A549 (cell line): Measurements from ENCODE around the gene DLL4. TPM values are rescaled to one million over a fixed set of nuclear protein-coding genes. Genes with fewer than 3 reads are reported as not detected.

Source experiments
- ATAC-seq, 2 experiments: fragments of 200-7000 bp in 1 of 2; fragments of >200 bp in 1 of 2; cut with Nextera tagmentation in 1 of 2; cut with Tn5 transposase in 1 of 2; 3 replicates each; pipeline versions ENCODE4 v1.8.0 to v1.9.1; 2018 to 2020; ENCODE audit warnings: mild to moderate bottlenecking in 1 of 2, moderate library complexity in 1 of 2
- CTCF ChIA-PET: fragments of 300-600 bp; sonication (Branson Sonifier 250); formaldehyde crosslinking; extraction: SDS; loops from one replicate; lab custom pipeline; 2021; ENCODE audit warnings: antibody characterized with exemption, inconsistent platforms; lab: Yijun Ruan, JAX
- POLR2A ChIA-PET: fragments of 350-600 bp; formaldehyde crosslinking; extraction: SDS; loops from one replicate; lab custom pipeline; 2021; ENCODE audit warnings: antibody characterized with exemption, inconsistent platforms; lab: Yijun Ruan, JAX
- DNase-seq, 2 experiments: peaks; one replicate each; pipeline versions ENCODE4 v3.0.0 to v3.0.0-alpha.2; 2011 to 2016; ENCODE audit warnings: low read depth in 1 of 2, low spot score in 1 of 2
- FAIRE-seq: peaks from 2 replicates; lab custom pipeline; 2011; peaks lifted over from hg19 to GRCh38; lab: Jason Lieb, UNC
- H3K27ac ChIP-seq, 2 experiments: fragments of >200 bp; sonication (Bioruptor Twin); formaldehyde crosslinking; 3 replicates each; pipeline ENCODE4 v1.5.1; 2016 to 2017
- H3K4me1 ChIP-seq: fragments of >200 bp; sonication (Bioruptor Twin); formaldehyde crosslinking; 3 replicates; pipeline ENCODE4 v1.6.1; 2016
- H3K4me2 ChIP-seq: fragments of >200 bp; sonication (Bioruptor Twin); formaldehyde crosslinking; 3 replicates; pipeline ENCODE4 v1.6.1; 2016
- H3K4me3 ChIP-seq: fragments of >200 bp; sonication (Bioruptor Twin); formaldehyde crosslinking; 3 replicates; pipeline ENCODE4 v1.5.1; 2016
- H3K9me3 ChIP-seq: fragments of >200 bp; sonication (Bioruptor Twin); formaldehyde crosslinking; 3 replicates; pipeline ENCODE4 v1.6.1; 2016
- BCL3 ChIP-seq: fragments of >200 bp; sonication (Bioruptor Twin); formaldehyde crosslinking; IDR thresholded peaks from 3 replicates; pipeline ENCODE4 v1.6.1; 2016
- E2F6 ChIP-seq: IDR thresholded peaks from 2 replicates; pipeline ENCODE4 v1.6.1; 2012; ENCODE audit warnings: low read depth, borderline replicate concordance
- EHF ChIP-seq: fragments of 250-450 bp; sonication (Bioruptor Pico); IDR thresholded peaks from 2 replicates; pipeline ENCODE4 v1.5.0; 2020; ENCODE audit warnings: mild to moderate bottlenecking
- ELK1 ChIP-seq: fragments of 150-350 bp; IDR thresholded peaks from 2 replicates; pipeline ENCODE4 v1.6.1; 2014; ENCODE audit warnings: low read depth, mild to moderate bottlenecking, low read length
- EP300 ChIP-seq, 2 experiments: fragments of >200 bp; sonication (Bioruptor Twin); formaldehyde crosslinking; IDR thresholded peaks; 2 replicates in 1 of 2; 3 replicates in 1 of 2; pipeline ENCODE4 v1.6.1; 2016 to 2017
- ESRRA ChIP-seq: fragments of 150-350 bp; IDR thresholded peaks from 2 replicates; pipeline ENCODE4 v1.6.1; 2014; ENCODE audit warnings: mild to moderate bottlenecking, low read length, borderline replicate concordance
- FOSL2 ChIP-seq, 2 experiments: fragments of 450-650 bp in 1 of 2; fragments of >200 bp in 1 of 2; sonication (Bioruptor Twin) in 1 of 2; formaldehyde crosslinking; IDR thresholded peaks; 2 replicates each; pipeline versions ENCODE4 v1.5.0 to v1.6.1; 2016 to 2020; ENCODE audit warnings: mild to moderate bottlenecking in 1 of 2, moderate library complexity in 1 of 2
- GATA3 ChIP-seq: IDR thresholded peaks from 2 replicates; pipeline ENCODE4 v1.6.1; 2012; ENCODE audit warnings: borderline replicate concordance
- HES2 ChIP-seq: fragments of >200 bp; sonication (Bioruptor Twin); formaldehyde crosslinking; IDR thresholded peaks from 2 replicates; pipeline ENCODE4 v1.6.1; 2016
- HOXB13 ChIP-seq: fragments of 250-450 bp; sonication (Bioruptor Pico); IDR thresholded peaks from 2 replicates; pipeline ENCODE4 v1.5.0; 2020; ENCODE audit warnings: low read depth, mild to moderate bottlenecking, moderate library complexity
- JUN ChIP-seq, 2 experiments: fragments of >200 bp; sonication (Bioruptor Twin); formaldehyde crosslinking; IDR thresholded peaks; 2 replicates in 1 of 2; 3 replicates in 1 of 2; pipeline ENCODE4 v1.6.1; 2016 to 2017
- MAX ChIP-seq: IDR thresholded peaks from 2 replicates; pipeline ENCODE4 v1.6.1; 2012
- MYC ChIP-seq: IDR thresholded peaks from 2 replicates; pipeline ENCODE4 v1.6.1; 2012; ENCODE audit warnings: mild to moderate bottlenecking, inconsistent platforms, low read length, improper control_type of control experiment, borderline replicate concordance
- NR3C1 ChIP-seq: fragments of >200 bp; sonication (Bioruptor Twin); formaldehyde crosslinking; IDR thresholded peaks from 3 replicates; pipeline ENCODE4 v1.6.1; 2017
- PHF8 ChIP-seq: fragments of 200-600 bp; sonication (generic); IDR thresholded peaks from 2 replicates; pipeline ENCODE4 v1.6.1; 2016; ENCODE audit warnings: low read depth, mild to moderate bottlenecking, antibody characterized with exemption, moderate library complexity, borderline replicate concordance
- POLR2A ChIP-seq: IDR thresholded peaks from 2 replicates; pipeline ENCODE4 v1.6.1; 2012; ENCODE audit warnings: mild to moderate bottlenecking, low read length
- RAD21 ChIP-seq, 2 experiments: fragments of >200 bp in 1 of 2; sonication (Bioruptor Twin) in 1 of 2; formaldehyde crosslinking in 1 of 2; IDR thresholded peaks in 1 of 2; conservative IDR thresholded peaks in 1 of 2; 2 replicates in 1 of 2; 3 replicates in 1 of 2; pipeline ENCODE4 v1.6.1; 2012 to 2018; ENCODE audit warnings: inconsistent platforms in 1 of 2
- RARB ChIP-seq: fragments of 250-450 bp; sonication (Bioruptor Pico); IDR thresholded peaks from 2 replicates; pipeline ENCODE4 v1.8.0; 2021; ENCODE audit warnings: mild to moderate bottlenecking, moderate library complexity
- ZSCAN20 ChIP-seq: fragments of 250-450 bp; sonication (Bioruptor Pico); IDR thresholded peaks from 2 replicates; pipeline ENCODE4 v1.8.0; 2022; ENCODE audit warnings: mild to moderate bottlenecking, moderate library complexity
- WGBS: methylation state at CpG from one replicate; pipeline ENCODE4 v1.1.6; 2017; ENCODE audit errors: missing lambda C conversion rate; 5-methylcytosine and 5-hydroxymethylcytosine counted together
- polyA plus RNA-seq, 4 experiments: library from polyadenylated mRNA; depleted of rRNA in 3 of 4; stranded (reverse); fragments of >200 nt; fragmentation: RNase III in 1 of 4; extraction: RNeasy Plus Mini Kit Qiagen cat#74134 plus additional on column Dnase treatment in 1 of 4; gene quantifications; 2 replicates in 3 of 4; 3 replicates in 1 of 4; pipeline ENCODE4 v1.2.3, GENCODE V29; 2011 to 2017

The DLL4 gene
- polyA plus RNA-seq, 2 of the 4 experiments (the other 2 are of a cell fraction) = 0.09 to 0.28 TPM

DNA sequence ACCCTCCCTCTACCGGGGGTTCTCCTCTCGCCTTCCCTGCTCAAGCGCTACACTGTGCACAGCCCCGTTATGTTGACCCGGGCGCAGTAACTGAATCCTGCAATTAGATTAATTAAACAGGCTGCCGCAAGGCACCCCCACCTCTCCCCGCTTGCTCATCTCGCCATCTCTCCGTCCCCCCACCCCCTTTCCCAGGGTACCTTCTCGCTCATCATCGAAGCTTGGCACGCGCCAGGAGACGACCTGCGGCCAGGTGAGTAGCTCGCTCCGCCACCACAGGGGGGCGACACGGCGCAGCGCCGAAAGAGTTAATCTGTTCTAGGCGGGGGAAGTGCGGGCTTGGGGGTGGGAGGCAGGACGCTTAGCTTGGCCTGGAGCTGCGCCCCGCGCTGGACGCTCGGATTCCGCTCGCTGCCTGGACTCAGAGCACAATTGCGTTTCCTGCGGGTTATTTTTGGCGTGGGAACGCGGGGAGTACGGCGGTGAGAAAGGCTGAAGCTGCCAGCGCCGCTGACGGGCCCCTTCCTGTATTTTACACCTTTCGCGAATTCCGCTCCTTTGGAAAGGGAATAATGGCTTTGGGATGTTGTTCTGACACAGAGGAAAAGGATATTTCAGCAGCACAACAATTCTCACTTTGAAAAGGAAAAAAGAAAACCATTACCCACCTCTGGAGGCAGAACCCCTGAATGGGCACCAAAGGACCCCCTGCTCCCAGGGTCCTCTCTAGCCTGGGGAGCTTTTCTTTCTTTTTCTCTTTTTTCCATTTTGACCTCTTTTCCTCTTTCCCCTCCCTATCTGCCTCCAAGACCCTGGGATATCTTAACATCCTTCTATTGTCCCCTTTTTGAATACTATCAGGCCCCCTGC is 1.5 kb downstream of the DLL4 start (continued):
- peak; percentile 26 to 30; a peak in 2 of 5 replicates for TF ChIP-seq RAD21 (conservative IDR thresholded peaks at IDR 0.05 in 1 of 2, IDR thresholded peaks at IDR 0.05 in 1 of 2)
- TF ChIP-seq GATA3 = no peak
- no peak for TF ChIP-seq PHF8
- TF ChIP-seq NR3C1 = no peak
- no peak for TF ChIP-seq MYC
- peak; percentile 61; the same call in 1 of the 2 replicates for TF ChIP-seq E2F6
- no peak for TF ChIP-seq ELK1
- TF ChIP-seq FOSL2 (IDR thresholded peaks at IDR 0.05) = no peak
- TF ChIP-seq FOSL2 (CRISPR knock-in tag; IDR thresholded peaks at IDR 0.05) = no peak
- TF ChIP-seq HOXB13 = no peak
- TF ChIP-seq RARB = no peak
- TF ChIP-seq JUN (IDR thresholded peaks at IDR 0.05) = no peak

DNA sequence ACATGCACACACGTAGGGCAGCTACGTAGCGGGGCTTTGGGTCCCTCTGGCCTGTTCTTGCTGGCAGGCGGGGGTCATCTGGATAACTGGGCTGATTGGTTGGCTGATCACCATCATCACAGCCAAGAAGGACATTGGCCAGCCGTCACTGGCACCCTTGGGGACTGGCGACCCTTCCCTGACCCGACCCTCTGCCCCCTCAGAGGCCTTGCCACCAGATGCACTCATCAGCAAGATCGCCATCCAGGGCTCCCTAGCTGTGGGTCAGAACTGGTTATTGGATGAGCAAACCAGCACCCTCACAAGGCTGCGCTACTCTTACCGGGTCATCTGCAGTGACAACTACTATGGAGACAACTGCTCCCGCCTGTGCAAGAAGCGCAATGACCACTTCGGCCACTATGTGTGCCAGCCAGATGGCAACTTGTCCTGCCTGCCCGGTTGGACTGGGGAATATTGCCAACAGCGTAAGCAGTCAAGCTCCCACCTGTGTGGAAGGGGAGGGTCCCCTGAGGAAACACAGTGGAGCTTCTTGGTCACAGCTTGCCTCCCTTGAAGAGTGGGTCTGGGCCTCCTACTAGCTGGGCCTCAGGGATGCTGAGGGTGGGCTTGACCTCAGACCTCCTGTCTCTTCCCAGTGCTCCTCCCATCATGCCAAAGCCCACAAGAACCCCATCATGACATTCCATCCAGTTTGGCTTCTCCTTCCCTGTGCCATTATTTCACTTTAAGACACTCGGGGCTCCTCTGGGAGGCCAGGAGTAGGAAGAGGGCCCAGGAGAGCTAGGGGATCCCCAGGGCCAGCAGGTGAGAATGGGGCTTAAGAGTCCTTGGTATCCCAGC is 2.4 kb downstream of the DLL4 start:
- TF ChIP-seq ESRRA (no peak), BCL3 (no peak), EP300 (IDR thresholded peaks at IDR 0.05) (no peak), EHF (no peak)
- ATAC-seq = no peak
- 86% methylated on average over 13 of the region's 16 CpGs for WGBS
- no peak for DNase-seq
- Histone ChIP-seq H3K27ac (no peak overlapping the region), H3K9me3 (no peaks in the 10 kb centered on the region), H3K4me3 (no peak overlapping the region), H3K4me2 (peak overlapping the region; percentile 99), H3K4me1 (peaks cover 24% of the 10 kb centered on the region; the same call in 1 of the 3 replicates)
- FAIRE-seq = no peak
- ChIA-PET CTCF (interaction anchor here (0.9 to 6.8 kb wide), 15 partner anchors 9 to 257 kb away, joined by 3 to 70 read pairs (median 9); partner anchors contain the start of gene VPS18), POLR2A (interaction anchor here (1.9 to 2.9 kb wide), 2 partner anchors 10 to 21 kb away, joined by 10 to 16 read pairs; partner anchors contain the start of gene CHAC1)

DNA sequence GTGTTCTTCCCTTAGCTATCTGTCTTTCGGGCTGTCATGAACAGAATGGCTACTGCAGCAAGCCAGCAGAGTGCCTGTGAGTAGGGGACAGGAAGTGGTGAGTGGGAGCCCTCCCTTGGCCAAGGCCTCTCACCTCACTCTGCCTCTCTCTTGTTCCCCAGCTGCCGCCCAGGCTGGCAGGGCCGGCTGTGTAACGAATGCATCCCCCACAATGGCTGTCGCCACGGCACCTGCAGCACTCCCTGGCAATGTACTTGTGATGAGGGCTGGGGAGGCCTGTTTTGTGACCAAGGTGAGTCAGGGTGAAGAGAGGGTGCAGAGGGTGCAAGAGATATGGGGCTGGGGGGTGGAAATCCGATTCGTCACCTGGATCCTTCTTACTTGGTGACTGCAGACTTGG is 3.0 kb downstream of the DLL4 start:
- Histone ChIP-seq H3K4me2 (no peak overlapping the region), H3K27ac (no peak overlapping the region), H3K9me3 (no peaks in the 10 kb centered on the region), H3K4me1 (peaks cover 24% of the 10 kb centered on the region; the same call in 1 of the 3 replicates), H3K4me3 (no peak overlapping the region)
- TF ChIP-seq ZSCAN20 (CRISPR knock-in tag) (no peak), MAX (no peak), HES2 (no peak), POLR2A (no peak)
- POLR2A ChIA-PET = no interaction called here
- FAIRE-seq (no peak), ATAC-seq (no peak), DNase-seq (no peak)
- CTCF ChIA-PET = interaction anchor here (1.0 to 6.8 kb wide), 9 partner anchors 8 to 253 kb away, joined by 3 to 70 read pairs (median 10); no protein-coding TSS in a partner anchor
- WGBS = 96% methylated on average over 7 of the region's 8 CpGs
